PC-3 (cell line): ENCODE results near the gene CMTM7. TPM values are rescaled to one million over a fixed set of nuclear protein-coding genes. Genes with fewer than 3 reads are reported as not detected.

Source experiments
- ATAC-seq: fragments of 200-7000 bp; cut with Tn5 transposase; 2 replicates; pipeline ENCODE4 v1.9.1; 2020; ENCODE audit warnings: mild to moderate bottlenecking, moderate library complexity
- BruUV-seq: library from RNA; stranded (reverse); fragments of 400-500 nt; replicated peaks from 2 replicates; lab custom pipeline; 2021; lab: Mats Ljungman, UMichigan
- CTCF ChIA-PET: fragments of 300-600 bp; sonication (Branson Sonifier 250); formaldehyde crosslinking; loops from one replicate; lab custom pipeline; 2022; ENCODE audit warnings: antibody characterized with exemption; lab: Charles Lee
- POLR2A ChIA-PET: fragments of 300-600 bp; sonication (Branson Sonifier 250); formaldehyde crosslinking; loops from one replicate; lab custom pipeline; 2022; ENCODE audit warnings: antibody characterized with exemption; ENCODE audit not compliant: unreplicated experiment; lab: Charles Lee
- DNase-seq: peaks from one replicate; pipeline ENCODE4 v3.0.0-alpha.2; 2015
- H2AFZ ChIP-seq: fragments of 300-600 bp; sonication (generic); 2 replicates; pipeline ENCODE4 v1.6.0; 2016; ENCODE audit warnings: antibody characterized with exemption, low read length
- H3F3A ChIP-seq: fragments of 300-600 bp; sonication (generic); one replicate; pipeline ENCODE4 v1.6.0; 2017; ENCODE audit warnings: antibody characterized with exemption, low read length, control low read depth, mild to moderate bottlenecking; ENCODE audit not compliant: unreplicated experiment
- H3K27ac ChIP-seq: fragments of 300-600 bp; sonication (generic); 2 replicates; pipeline ENCODE4 v1.5.1; 2016; ENCODE audit warnings: mild to moderate bottlenecking, low read length
- H3K27me3 ChIP-seq: fragments of 300-600 bp; sonication (generic); 2 replicates; pipeline ENCODE4 v1.6.1; 2016; ENCODE audit warnings: low read length, mixed read lengths
- H3K36me3 ChIP-seq: fragments of 300-600 bp; sonication (generic); 2 replicates; pipeline ENCODE4 v1.6.1; 2016; ENCODE audit warnings: low read depth, mixed run types, low read length, mixed read lengths
- H3K4me1 ChIP-seq: fragments of 300-600 bp; sonication (generic); 2 replicates; pipeline ENCODE4 v1.5.1; 2016; ENCODE audit warnings: low read length; ENCODE audit not compliant: insufficient read depth
- H3K4me2 ChIP-seq: fragments of 300-600 bp; sonication (generic); 2 replicates; pipeline ENCODE4 v1.6.0; 2016; ENCODE audit warnings: low read length
- H3K4me3 ChIP-seq: fragments of 300-600 bp; sonication (generic); 2 replicates; pipeline ENCODE4 v1.5.1; 2016; ENCODE audit warnings: mild to moderate bottlenecking, low read length, mixed read lengths
- H3K79me2 ChIP-seq: fragments of 300-600 bp; sonication (generic); 2 replicates; pipeline ENCODE4 v1.6.1; 2017; ENCODE audit warnings: low read length, mixed read lengths
- H3K9ac ChIP-seq: fragments of 300-600 bp; sonication (generic); 2 replicates; pipeline ENCODE4 v1.6.0; 2016; ENCODE audit warnings: mild to moderate bottlenecking, low read length
- H3K9me2 ChIP-seq: fragments of 300-600 bp; sonication (generic); replicated peaks from 2 replicates; pipeline ENCODE4 v1.6.1; 2016; ENCODE audit warnings: mixed run types, low read length, mixed read lengths
- H3K9me3 ChIP-seq: fragments of 300-600 bp; sonication (generic); 2 replicates; pipeline ENCODE4 v1.6.1; 2016; ENCODE audit warnings: low read length, mixed read lengths
- H4K20me1 ChIP-seq: fragments of 300-600 bp; sonication (generic); 2 replicates; pipeline ENCODE4 v1.6.1; 2016; ENCODE audit warnings: low read length, mixed read lengths
- CTCF ChIP-seq: fragments of 300-600 bp; sonication (generic); conservative IDR thresholded peaks from 2 replicates; pipeline ENCODE4 v1.5.1; 2017; ENCODE audit warnings: antibody characterized with exemption, low read depth, mild to moderate bottlenecking, low read length
- EZH2 ChIP-seq: fragments of 300-600 bp; sonication (generic); IDR thresholded peaks from one replicate; pipeline ENCODE4 v1.6.1; 2017; ENCODE audit warnings: antibody characterized with exemption, mild to moderate bottlenecking, low read length; ENCODE audit not compliant: unreplicated experiment
- EZH2phosphoT487 ChIP-seq: fragments of 300-600 bp; sonication (generic); IDR thresholded peaks from 2 replicates; pipeline ENCODE4 v1.6.1; 2018; ENCODE audit warnings: mild to moderate bottlenecking, antibody characterized with exemption, low read length, borderline replicate concordance
- intact Hi-C: fragments of 100-400 bp; cut with micrococcal nuclease; formaldehyde crosslinking; loops from 2 replicates; pipeline ENCODE4 v1.9.0; 2023
- total RNA-seq: library from RNA; depleted of rRNA; stranded (reverse); fragments of >200 nt; gene quantifications from 2 replicates; pipeline ENCODE4 v1.2.3, GENCODE V29; 2014

CMTM7 gene
- total RNA-seq, 1 experiment from 2014 or later = 37.1 TPM

GRCh38 chr3:32395496-32395895, 3.8 kb downstream of the CMTM7 start:
- intact Hi-C loops = loop anchor here (5.0 kb wide), 1 partner anchor 53 kb away; no protein-coding TSS in a partner anchor
- BruUV-seq = no TSS peak
- peaks cover 4% of the 10 kb centered on the region; the same call in 1 of the 2 replicates for H3K36me3 ChIP-seq
- H3K4me1 ChIP-seq = peaks cover 32% of the 10 kb centered on the region
- no peak overlapping the region for H3K4me3 ChIP-seq
- DNase-seq (no peak), ATAC-seq (no peak)
- no peak overlapping the region for H2AFZ ChIP-seq
- no peaks in the 10 kb centered on the region for H3K9me3 ChIP-seq
- H4K20me1 ChIP-seq = peaks cover 46% of the 10 kb centered on the region
- H3K27me3 ChIP-seq = no peaks in the 10 kb centered on the region
- H3K4me2 ChIP-seq = no peak overlapping the region
- H3K9me2 ChIP-seq = no peaks in the 10 kb centered on the region
- peaks cover 96% of the 10 kb centered on the region for H3K79me2 ChIP-seq
- TF ChIP-seq EZH2 (no peak), CTCF (no peak), EZH2phosphoT487 (no peak)
- POLR2A ChIA-PET = no interaction called here
- no peak overlapping the region for H3K9ac ChIP-seq
- CTCF ChIA-PET = interaction anchor here (0.6 kb wide), 1 partner anchor 74 kb away, joined by 3 read pairs; no protein-coding TSS in a partner anchor
- no peak overlapping the region for H3K27ac ChIP-seq
- H3F3A ChIP-seq = no peaks in the 10 kb centered on the region

GRCh38 chr3:32397941-32398340, 6.3 kb downstream of the CMTM7 start:
- Histone ChIP-seq H3K4me3 (no peak overlapping the region), H3K27me3 (no peaks in the 10 kb centered on the region), H3K4me2 (no peak overlapping the region), H3K4me1 (peaks cover 36% of the 10 kb centered on the region), H3K9me3 (no peaks in the 10 kb centered on the region), H3K79me2 (peaks cover 96% of the 10 kb centered on the region), H3K36me3 (peaks cover 4% of the 10 kb centered on the region; the same call in 1 of the 2 replicates), H2AFZ (no peak overlapping the region), H3K9ac (no peak overlapping the region), H3K27ac (no peak overlapping the region), H4K20me1 (peaks cover 38% of the 10 kb centered on the region), H3K9me2 (no peaks in the 10 kb centered on the region), H3F3A (peaks cover 5% of the 10 kb centered on the region)
- POLR2A ChIA-PET = no interaction called here
- ATAC-seq (no peak), DNase-seq (no peak)
- intact Hi-C loops = loop anchor here (2.0 to 5.0 kb wide), 3 partner anchors 23 to 101 kb away; no protein-coding TSS in a partner anchor
- CTCF ChIA-PET = no interaction called here
- TF ChIP-seq EZH2 = no peak
- no peak for TF ChIP-seq EZH2phosphoT487
- TF ChIP-seq CTCF = no peak
- no TSS peak for BruUV-seq

GRCh38 chr3:32398531-32398930, 6.9 kb downstream of the CMTM7 start:
- TF ChIP-seq CTCF (no peak), EZH2 (no peak), EZH2phosphoT487 (no peak)
- H3K79me2 ChIP-seq = peaks cover 96% of the 10 kb centered on the region
- CTCF ChIA-PET = no interaction called here

More at GRCh38 chr3:32398531-32398930, 6.9 kb downstream of the CMTM7 start:
- Histone ChIP-seq H3K9me3 (no peaks in the 10 kb centered on the region), H4K20me1 (peaks cover 32% of the 10 kb centered on the region; the same call in 1 of the 2 replicates), H3K27ac (no peak overlapping the region), H2AFZ (no peak overlapping the region), H3K4me3 (no peak overlapping the region), H3K9me2 (no peaks in the 10 kb centered on the region), H3K4me2 (no peak overlapping the region), H3K9ac (no peak overlapping the region), H3K4me1 (peaks cover 30% of the 10 kb centered on the region), H3K36me3 (peaks cover 4% of the 10 kb centered on the region; the same call in 1 of the 2 replicates), H3F3A (peaks cover 5% of the 10 kb centered on the region), H3K27me3 (no peaks in the 10 kb centered on the region)
- intact Hi-C loops = loop anchor here (2.0 to 5.0 kb wide), 3 partner anchors 24 to 102 kb away; no protein-coding TSS in a partner anchor
- POLR2A ChIA-PET = no interaction called here
- BruUV-seq = no TSS peak
- no peak for DNase-seq
- ATAC-seq = no peak
